Measurements from ENCODE around the gene TTC19.

DNA sequence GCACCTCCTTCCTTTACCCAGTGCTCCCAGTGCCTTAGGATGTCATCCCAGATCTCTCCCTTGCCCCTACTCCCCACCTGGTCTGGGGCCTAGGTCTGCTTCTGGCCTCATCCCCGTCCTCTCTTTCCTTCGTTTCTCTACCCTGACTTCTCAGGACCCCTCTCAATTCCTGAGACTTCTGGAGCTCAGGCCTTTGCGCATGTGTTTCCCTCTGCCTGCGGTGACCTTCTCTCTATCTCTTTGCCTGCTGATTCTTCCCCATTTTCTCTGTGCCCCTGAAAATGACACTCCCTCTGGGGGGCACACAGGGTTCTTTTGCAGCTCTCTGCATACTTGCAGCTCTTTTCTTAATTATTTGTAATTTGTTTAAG lies 41.2 kb upstream of the TTC19 start:
- TF ChIP-seq EZH2 (IDR thresholded peaks at IDR 0.05; ENCODE audit: low read depth), result no peak
- TF ChIP-seq, protein P1, sequence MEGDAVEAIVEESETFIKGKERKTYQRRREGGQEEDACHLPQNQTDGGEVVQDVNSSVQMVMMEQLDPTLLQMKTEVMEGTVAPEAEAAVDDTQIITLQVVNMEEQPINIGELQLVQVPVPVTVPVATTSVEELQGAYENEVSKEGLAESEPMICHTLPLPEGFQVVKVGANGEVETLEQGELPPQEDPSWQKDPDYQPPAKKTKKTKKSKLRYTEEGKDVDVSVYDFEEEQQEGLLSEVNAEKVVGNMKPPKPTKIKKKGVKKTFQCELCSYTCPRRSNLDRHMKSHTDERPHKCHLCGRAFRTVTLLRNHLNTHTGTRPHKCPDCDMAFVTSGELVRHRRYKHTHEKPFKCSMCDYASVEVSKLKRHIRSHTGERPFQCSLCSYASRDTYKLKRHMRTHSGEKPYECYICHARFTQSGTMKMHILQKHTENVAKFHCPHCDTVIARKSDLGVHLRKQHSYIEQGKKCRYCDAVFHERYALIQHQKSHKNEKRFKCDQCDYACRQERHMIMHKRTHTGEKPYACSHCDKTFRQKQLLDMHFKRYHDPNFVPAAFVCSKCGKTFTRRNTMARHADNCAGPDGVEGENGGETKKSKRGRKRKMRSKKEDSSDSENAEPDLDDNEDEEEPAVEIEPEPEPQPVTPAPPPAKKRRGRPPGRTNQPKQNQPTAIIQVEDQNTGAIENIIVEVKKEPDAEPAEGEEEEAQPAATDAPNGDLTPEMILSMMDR (conservative IDR thresholded peaks at IDR 0.05), result no peak
